Endothelial cell (in vitro differentiated cells): ENCODE measurements around the gene TNXB. TPM values are rescaled to one million over a fixed set of nuclear protein-coding genes. Genes with fewer than 3 reads are reported as not detected.
A peak's percentile ranks its signal among the peaks of the same experiment; 100 is the strongest.

Experiments
- DNase-seq: peaks from one replicate; pipeline ENCODE4 v3.0.0; 2021; ENCODE audit warnings: low spot score
- H3K27ac Mint-ChIP-seq: one replicate; pipeline ENCODE4 v1.8.0; 2021; ENCODE audit warnings: mixed read lengths, inconsistent platforms; ENCODE audit not compliant: unreplicated experiment
- H3K27me3 Mint-ChIP-seq: one replicate; pipeline ENCODE4 v1.8.0; 2021; ENCODE audit warnings: mild to moderate bottlenecking, moderate library complexity, mixed read lengths, inconsistent platforms; ENCODE audit not compliant: unreplicated experiment
- H3K36me3 Mint-ChIP-seq: one replicate; pipeline ENCODE4 v1.8.0; 2021; ENCODE audit warnings: mild to moderate bottlenecking, low read depth, mixed read lengths, inconsistent platforms; ENCODE audit not compliant: unreplicated experiment
- H3K4me1 Mint-ChIP-seq: one replicate; pipeline ENCODE4 v1.8.0; 2021; ENCODE audit warnings: mild to moderate bottlenecking, mixed read lengths, inconsistent platforms; ENCODE audit not compliant: unreplicated experiment
- H3K4me3 Mint-ChIP-seq: one replicate; pipeline ENCODE4 v1.8.0; 2021; ENCODE audit warnings: mild to moderate bottlenecking, mixed read lengths, inconsistent platforms; ENCODE audit not compliant: unreplicated experiment
- H3K9me3 Mint-ChIP-seq: one replicate; pipeline ENCODE4 v1.8.0; 2021; ENCODE audit warnings: mixed read lengths, inconsistent platforms; ENCODE audit not compliant: unreplicated experiment
- long read RNA-seq: library from polyadenylated mRNA; unstranded; transcript quantifications from one replicate; pipeline ENCODE4 v2.0.0, GENCODE V29; 2020; ENCODE audit not compliant: unreplicated experiment
- total RNA-seq: library from RNA; stranded (reverse); fragmentation: NEBNext Ultra II Directional; extraction: Animal tissue kit (Norgen Biotek cat#: 25700); gene quantifications from one replicate; pipeline ENCODE4 v1.2.1, GENCODE V29; 2021; ENCODE audit not compliant: unreplicated experiment
- TF ChIP-seq, protein P1 (sequence below): fragments of 200-600 bp; sonication (generic); IDR thresholded peaks from one replicate; pipeline ENCODE4 v1.5.0; 2021; ENCODE audit warnings: antibody characterized with exemption; ENCODE audit not compliant: unreplicated experiment

The TNXB gene
- total RNA-seq: 7.5 TPM
- long read RNA-seq: 0 reads

DNA sequence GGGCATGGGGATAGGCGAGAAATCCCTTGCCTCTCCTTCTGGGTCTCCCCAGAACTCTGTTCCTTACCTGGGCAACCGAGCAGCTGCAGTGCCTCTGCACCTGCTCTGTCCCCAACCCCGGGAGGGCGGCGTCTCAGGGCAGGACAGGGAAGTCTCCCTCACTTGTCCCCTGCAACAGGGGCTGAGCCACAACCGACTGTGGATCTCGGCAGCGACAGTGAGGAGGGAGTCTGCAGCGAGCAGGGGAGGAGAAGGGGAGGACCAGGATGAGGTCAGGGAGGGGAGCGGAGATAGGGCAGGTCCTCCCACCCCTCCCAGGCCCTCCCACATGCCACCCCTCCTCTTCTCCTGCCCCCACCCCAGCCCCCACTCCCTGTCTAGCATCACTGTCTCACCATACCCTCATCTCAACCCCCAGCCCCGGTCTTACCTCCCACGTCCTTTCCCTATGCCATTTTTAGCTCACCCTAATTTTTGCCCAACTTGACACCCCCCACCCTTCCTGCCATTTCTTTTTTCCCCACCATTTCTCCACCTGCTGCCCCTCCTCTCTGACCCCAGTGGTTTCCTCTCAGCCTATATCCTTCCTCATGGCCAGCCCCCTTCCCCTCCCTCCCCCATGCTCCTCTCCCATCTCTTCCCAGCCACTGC, at the start of gene TNXB:
Gene TNXB, minus strand, starts transcription at position 225 of the 651 bp plus-strand sequence. CDS start 11,140 bp downstream, outside the sequence.
- peaks cover 13% of the 10 kb centered on the region for H3K27me3 Mint-ChIP-seq
- no peaks in the 10 kb centered on the region for H3K9me3 Mint-ChIP-seq
- TF ChIP-seq, protein P1, sequence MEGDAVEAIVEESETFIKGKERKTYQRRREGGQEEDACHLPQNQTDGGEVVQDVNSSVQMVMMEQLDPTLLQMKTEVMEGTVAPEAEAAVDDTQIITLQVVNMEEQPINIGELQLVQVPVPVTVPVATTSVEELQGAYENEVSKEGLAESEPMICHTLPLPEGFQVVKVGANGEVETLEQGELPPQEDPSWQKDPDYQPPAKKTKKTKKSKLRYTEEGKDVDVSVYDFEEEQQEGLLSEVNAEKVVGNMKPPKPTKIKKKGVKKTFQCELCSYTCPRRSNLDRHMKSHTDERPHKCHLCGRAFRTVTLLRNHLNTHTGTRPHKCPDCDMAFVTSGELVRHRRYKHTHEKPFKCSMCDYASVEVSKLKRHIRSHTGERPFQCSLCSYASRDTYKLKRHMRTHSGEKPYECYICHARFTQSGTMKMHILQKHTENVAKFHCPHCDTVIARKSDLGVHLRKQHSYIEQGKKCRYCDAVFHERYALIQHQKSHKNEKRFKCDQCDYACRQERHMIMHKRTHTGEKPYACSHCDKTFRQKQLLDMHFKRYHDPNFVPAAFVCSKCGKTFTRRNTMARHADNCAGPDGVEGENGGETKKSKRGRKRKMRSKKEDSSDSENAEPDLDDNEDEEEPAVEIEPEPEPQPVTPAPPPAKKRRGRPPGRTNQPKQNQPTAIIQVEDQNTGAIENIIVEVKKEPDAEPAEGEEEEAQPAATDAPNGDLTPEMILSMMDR: no peak
- H3K4me1 Mint-ChIP-seq: peaks cover 45% of the 10 kb centered on the region
- peak within 1 kb of the TSS; percentile 53 for H3K27ac Mint-ChIP-seq
- H3K4me3 Mint-ChIP-seq: peak within 1 kb of the TSS; percentile 44
- peaks cover 19% of the 10 kb centered on the region for H3K36me3 Mint-ChIP-seq
- DNase-seq: no peak

GRCh38 chr6:32158052-32158451, 48.9 kb upstream of the TNXB start:
- peaks cover 3% of the 10 kb centered on the region for H3K27me3 Mint-ChIP-seq
- peaks cover 18% of the 10 kb centered on the region for H3K36me3 Mint-ChIP-seq
- peaks cover 20% of the 10 kb centered on the region for H3K4me1 Mint-ChIP-seq
- peak overlapping the region; percentile 83 for H3K4me3 Mint-ChIP-seq
- H3K9me3 Mint-ChIP-seq: no peaks in the 10 kb centered on the region
- TF ChIP-seq, protein P1: no peak
- no peak for DNase-seq
- no peak overlapping the region for H3K27ac Mint-ChIP-seq

- peaks cover 11% of the 10 kb centered on the region for H3K36me3 Mint-ChIP-seq
- H3K4me1 Mint-ChIP-seq: peaks cover 23% of the 10 kb centered on the region
- no peaks in the 10 kb centered on the region for H3K9me3 Mint-ChIP-seq
- H3K27me3 Mint-ChIP-seq: peaks cover 2% of the 10 kb centered on the region
- H3K4me3 Mint-ChIP-seq: no peak overlapping the region
- H3K27ac Mint-ChIP-seq: no peak overlapping the region
- TF ChIP-seq, protein P1: no peak
- no peak for DNase-seq
Observed at GRCh38 chr6:32156891-32157290, 47.8 kb upstream of the TNXB start.

DNA sequence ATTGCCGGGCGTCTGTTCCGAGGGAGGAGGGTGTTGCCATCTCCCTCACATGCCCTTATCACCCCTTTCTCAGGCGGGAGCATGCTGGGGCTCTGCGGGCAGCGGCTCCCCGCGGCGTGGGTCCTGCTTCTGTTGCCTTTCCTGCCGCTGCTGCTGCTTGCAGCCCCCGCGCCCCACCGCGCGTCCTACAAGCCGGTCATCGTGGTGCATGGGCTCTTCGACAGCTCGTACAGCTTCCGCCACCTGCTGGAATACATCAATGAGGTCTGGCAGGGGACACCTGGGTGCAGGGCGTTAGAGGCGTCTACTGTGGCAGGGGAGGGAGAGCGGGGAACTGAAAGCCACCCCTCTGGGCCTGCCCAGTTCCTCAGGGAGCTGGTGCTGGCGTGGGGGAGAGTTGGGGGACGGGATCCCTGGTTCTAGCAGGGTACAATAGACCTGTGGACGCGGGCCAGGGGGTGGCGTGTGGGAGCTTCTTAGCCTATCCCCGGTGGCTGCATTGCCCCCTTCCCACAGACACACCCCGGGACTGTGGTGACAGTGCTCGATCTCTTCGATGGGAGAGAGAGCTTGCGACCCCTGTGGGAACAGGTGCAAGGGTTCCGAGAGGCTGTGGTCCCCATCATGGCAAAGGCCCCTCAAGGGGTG, 45.5 kb upstream of the TNXB start:
- peaks cover 17% of the 10 kb centered on the region for H3K36me3 Mint-ChIP-seq
- no peak for DNase-seq
- peaks cover 35% of the 10 kb centered on the region for H3K4me1 Mint-ChIP-seq
- TF ChIP-seq, protein P1: no peak
- peak overlapping the region; percentile 94 for H3K27ac Mint-ChIP-seq
- H3K9me3 Mint-ChIP-seq: no peaks in the 10 kb centered on the region
- peaks cover 10% of the 10 kb centered on the region for H3K27me3 Mint-ChIP-seq
- peak overlapping the region; percentile 99 for H3K4me3 Mint-ChIP-seq
